HG03558 (cell line): Measurements from ENCODE around the gene LUC7L3.

ENCODE experiments used
- ATAC-seq: cut with Tn5 transposase; IDR thresholded peaks from one replicate; pipeline ENCODE4 v1.9.1; 2021; ENCODE audit warnings: moderate number of reproducible peaks; ENCODE audit not compliant: unreplicated experiment; ENCODE audit errors: extremely low read depth

LUC7L3 gene

GRCh38 chr17:50805486-50805885, 86.1 kb downstream of the LUC7L3 start:
- no peak for ATAC-seq
